Measurements from ENCODE around the gene AXIN1.
"Not testable (repeated sequence)": the region's sequence is repeated elsewhere in the genome, so short reads cannot be mapped to it uniquely, and the experiment has no call there.

AXIN1 gene, protein sequence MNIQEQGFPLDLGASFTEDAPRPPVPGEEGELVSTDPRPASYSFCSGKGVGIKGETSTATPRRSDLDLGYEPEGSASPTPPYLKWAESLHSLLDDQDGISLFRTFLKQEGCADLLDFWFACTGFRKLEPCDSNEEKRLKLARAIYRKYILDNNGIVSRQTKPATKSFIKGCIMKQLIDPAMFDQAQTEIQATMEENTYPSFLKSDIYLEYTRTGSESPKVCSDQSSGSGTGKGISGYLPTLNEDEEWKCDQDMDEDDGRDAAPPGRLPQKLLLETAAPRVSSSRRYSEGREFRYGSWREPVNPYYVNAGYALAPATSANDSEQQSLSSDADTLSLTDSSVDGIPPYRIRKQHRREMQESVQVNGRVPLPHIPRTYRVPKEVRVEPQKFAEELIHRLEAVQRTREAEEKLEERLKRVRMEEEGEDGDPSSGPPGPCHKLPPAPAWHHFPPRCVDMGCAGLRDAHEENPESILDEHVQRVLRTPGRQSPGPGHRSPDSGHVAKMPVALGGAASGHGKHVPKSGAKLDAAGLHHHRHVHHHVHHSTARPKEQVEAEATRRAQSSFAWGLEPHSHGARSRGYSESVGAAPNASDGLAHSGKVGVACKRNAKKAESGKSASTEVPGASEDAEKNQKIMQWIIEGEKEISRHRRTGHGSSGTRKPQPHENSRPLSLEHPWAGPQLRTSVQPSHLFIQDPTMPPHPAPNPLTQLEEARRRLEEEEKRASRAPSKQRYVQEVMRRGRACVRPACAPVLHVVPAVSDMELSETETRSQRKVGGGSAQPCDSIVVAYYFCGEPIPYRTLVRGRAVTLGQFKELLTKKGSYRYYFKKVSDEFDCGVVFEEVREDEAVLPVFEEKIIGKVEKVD

DNA sequence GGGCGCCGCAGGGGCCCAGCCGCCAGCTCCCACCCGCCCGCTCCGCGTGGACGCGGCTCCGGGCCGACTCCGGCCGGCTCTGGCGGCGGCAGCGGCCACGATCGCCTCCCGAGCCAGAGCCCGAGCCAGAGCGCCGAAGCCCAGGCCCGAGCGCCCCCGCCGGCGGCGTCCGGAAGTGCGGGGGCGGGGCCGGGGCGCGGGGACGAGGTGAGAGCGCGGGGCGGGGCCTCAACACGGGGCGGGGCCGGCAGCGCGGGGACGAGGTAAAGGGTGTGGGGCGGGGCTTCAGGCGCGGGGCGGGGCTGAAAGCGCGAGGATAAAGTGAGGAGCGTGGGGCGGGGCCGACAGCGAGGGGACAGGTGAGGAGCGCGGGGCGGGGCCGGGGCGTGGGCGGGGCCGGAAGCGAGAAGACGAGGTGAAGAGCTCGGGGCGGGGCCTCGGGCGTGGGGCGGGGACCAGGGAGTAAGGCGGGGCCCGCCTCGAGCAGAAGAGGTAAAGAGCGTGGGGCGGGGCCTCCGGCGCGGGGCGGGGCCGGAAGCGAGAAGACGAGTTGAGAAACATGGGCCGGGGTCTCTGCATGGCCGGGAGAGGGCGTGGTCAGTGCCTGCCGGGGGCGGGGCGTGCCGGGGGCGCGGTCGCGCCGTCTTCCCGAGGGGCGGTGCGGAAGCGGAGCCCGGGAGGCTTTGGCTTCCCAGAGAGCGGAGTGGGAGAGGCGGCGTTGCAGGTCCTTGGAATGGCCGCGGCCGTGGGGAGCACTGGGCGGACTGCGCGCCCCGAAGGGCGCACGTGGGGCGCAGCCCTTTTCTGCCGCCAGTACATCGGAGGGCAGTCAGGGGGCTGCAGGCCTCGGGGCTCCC, at the start of gene AXIN1:
TSS of gene AXIN1 (minus strand) at position 177 of the 857 bp plus-strand sequence. CDS start 5,698 bp downstream, outside the sequence.
- DNase-seq (ENCODE audit: low read depth in 2 of 2): peak; percentile 100

GRCh38 chr16:401468-402348, 49.2 kb upstream of the AXIN1 start, which contains the start of gene DECR2:
Gene DECR2 (plus strand): TSS chr16:401885. CDS start chr16:401964, 79 bp downstream.
- DNase-seq (ENCODE audit: low read depth in 2 of 2): peak; percentile 96 to 100

- no peak for DNase-seq (ENCODE audit: low read depth in 2 of 2)
Observed at GRCh38 chr16:400061-400591, 47.6 kb upstream of the AXIN1 start.

GRCh38 chr16:399340-400019, 47.0 kb upstream of the AXIN1 start:
- DNase-seq (ENCODE audit: low read depth in 2 of 2): no peak

- no peak for DNase-seq (ENCODE audit: low read depth in 2 of 2)
Observed at GRCh38 chr16:398561-399339, 46.2 kb upstream of the AXIN1 start.

GRCh38 chr16:397736-398332, 45.3 kb upstream of the AXIN1 start:
- DNase-seq (ENCODE audit: low read depth in 2 of 2): no peak

DNA sequence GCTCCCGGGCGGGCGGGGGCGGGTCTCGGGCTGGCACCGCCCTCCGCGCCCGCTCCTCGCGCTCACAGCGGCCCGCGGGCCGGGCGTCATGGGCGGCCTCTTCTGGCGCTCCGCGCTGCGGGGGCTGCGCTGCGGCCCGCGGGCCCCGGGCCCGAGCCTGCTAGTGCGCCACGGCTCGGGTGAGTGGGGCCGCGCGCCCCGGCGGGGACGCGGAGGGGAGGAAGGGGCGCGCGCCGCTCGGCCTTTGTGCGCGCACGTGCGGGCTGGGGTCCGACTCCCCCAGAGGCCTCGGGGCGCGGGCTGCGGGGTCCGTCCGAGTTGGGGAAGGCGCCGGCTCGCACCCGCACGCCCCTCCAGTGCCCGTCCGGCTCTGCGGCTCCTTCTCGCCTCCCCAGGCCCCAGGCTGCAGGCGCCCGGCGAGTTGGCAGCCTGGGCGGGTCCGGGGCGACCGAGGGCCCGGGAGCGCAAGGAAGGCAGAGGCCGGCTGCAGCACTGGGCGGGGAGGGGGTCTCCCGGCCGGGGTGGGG, 44.7 kb upstream of the AXIN1 start, which contains the start of gene NME4:
TSS of gene NME4 (plus strand) at position 65 of the 527 bp plus-strand sequence. CDS start at position 89, 24 bp downstream.
- no peak for DNase-seq (ENCODE audit: low read depth in 2 of 2)

DNA sequence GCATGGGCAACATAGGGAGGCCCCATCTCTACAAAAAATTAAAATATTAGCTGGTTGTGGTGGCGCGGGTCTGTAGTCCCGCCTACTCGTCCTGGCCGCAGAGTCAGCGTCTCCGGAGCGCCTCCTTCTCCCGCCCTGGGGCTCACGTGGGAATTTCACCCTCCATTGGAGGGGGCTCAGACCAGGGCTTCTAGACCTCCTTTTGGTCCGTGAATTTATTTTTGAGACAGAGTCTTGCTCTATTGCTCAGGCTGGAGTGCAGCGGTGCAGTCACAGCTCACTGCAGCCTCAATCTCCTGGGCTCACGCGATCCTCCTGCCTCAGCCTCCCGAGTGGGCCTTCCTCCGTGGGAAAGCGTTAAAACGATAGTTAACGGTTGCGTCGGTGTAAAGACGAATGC, 44.1 kb upstream of the AXIN1 start:
- no peak for DNase-seq (ENCODE audit: low read depth in 2 of 2)

- no peak for DNase-seq (ENCODE audit: low read depth in 2 of 2)
Observed at GRCh38 chr16:396199-396598, 43.7 kb upstream of the AXIN1 start.

GRCh38 chr16:392450-393030, 40.0 kb upstream of the AXIN1 start:
- no peak for DNase-seq (ENCODE audit: low read depth in 2 of 2)

DNA sequence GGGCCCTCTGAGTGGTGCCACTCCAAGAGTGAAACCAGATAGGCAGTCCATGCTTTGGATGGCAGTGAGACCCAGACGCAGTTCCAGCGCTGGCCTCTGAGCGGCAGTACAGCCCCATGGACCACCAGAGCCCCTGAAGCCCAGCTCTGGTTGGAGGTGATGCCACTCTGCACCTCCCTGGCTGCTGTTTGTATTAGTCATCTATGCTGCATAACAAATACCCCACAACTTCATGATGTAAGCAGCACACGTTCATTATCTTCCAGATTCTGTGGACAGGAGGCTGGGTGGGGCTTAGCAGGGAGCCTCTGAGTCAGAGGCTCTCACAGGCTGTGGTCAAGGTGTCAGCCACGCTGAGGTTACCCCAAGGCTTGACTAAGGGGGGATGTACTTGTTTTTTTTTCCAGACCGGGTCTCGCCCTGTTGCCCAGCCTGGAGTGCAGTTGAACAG, 39.4 kb upstream of the AXIN1 start:
- DNase-seq (ENCODE audit: low read depth in 2 of 2): peak; percentile 59 to 77

GRCh38 chr16:389352-389751, 36.8 kb upstream of the AXIN1 start:
- DNase-seq (ENCODE audit: low read depth in 2 of 2): no peak

GRCh38 chr16:387761-388666, 35.5 kb upstream of the AXIN1 start:
- not testable (repeated sequence) for DNase-seq (ENCODE audit: low read depth in 2 of 2)

- no peak for DNase-seq (ENCODE audit: low read depth in 2 of 2)
Observed at GRCh38 chr16:386641-387156, 34.2 kb upstream of the AXIN1 start.

GRCh38 chr16:383326-384051, 31.0 kb upstream of the AXIN1 start:
- peak in 1 of 2 experiments; percentile 26 for DNase-seq (ENCODE audit: low read depth in 2 of 2)
